ENCODE data around the gene CLEC4C. TPM values are rescaled to one million over a fixed set of nuclear protein-coding genes. Genes with fewer than 3 reads are reported as not detected.
"Not testable (repeated sequence)": the region's sequence is repeated elsewhere in the genome, so short reads cannot be mapped to it uniquely, and the experiment has no call there.

The CLEC4C gene
- polyA plus RNA-seq, 4 donors: 0.07 TPM; not detected in 3

- no peak overlapping the region for H3K4me3 ChIP-seq (ENCODE audit: low read depth in 1 of 3, low read length in 3 of 3)
- H3K27ac ChIP-seq (ENCODE audit: low read depth in 1 of 3, low read length in 2 of 3): no peak overlapping the region
- H3K36me3 ChIP-seq (ENCODE audit: control insufficient read depth in 3 of 3, insufficient read depth in 2 of 3, low read depth in 1 of 3, low read length in 3 of 3): no peaks in the 10 kb centered on the region
- H3K4me1 ChIP-seq (ENCODE audit: control insufficient read depth in 3 of 3, insufficient read depth in 2 of 3, low read depth in 1 of 3, low read length in 2 of 3): no peaks in the 10 kb centered on the region
- no peaks in the 10 kb centered on the region for H3K27me3 ChIP-seq (ENCODE audit: control insufficient read depth in 3 of 3, insufficient read depth in 3 of 3, low read length in 3 of 3)
- 66 to 84% (median 77%) methylated on average over 3 of the region's 3 CpGs for WGBS, 3 donors
- FAIRE-seq: no peak
- no peaks in the 10 kb centered on the region for H3K9me3 ChIP-seq (ENCODE audit: control insufficient read depth in 2 of 2, insufficient read depth in 1 of 2, low read depth in 1 of 2, low read length in 1 of 2)
- DNase-seq: no peak
Measured at GRCh38 chr12:7781274-7781673, 34.1 kb upstream of the CLEC4C start.

DNA sequence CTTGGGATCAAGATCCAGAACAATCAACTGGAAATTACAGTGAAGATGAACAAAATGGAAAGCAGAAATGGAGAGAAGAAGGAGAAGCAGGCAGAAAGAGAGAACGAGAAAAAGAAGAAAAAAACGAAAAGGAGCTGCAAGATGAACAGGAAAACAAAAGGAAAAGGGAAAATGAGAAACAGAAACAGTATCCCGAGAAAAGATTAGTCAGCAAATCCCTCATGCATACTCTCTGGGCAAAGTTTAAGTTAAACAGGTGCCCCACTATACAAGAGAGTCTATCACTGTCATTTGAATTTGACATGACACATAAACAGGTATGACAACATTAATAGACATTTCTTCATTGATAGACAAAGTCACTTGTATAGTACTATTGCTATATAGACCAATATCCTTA is 22.8 kb upstream of the CLEC4C start:
- FAIRE-seq (no peak), DNase-seq (peak; percentile 4 to 31)
- H3K9me3 ChIP-seq (ENCODE audit: control insufficient read depth in 2 of 2, insufficient read depth in 1 of 2, low read depth in 1 of 2, low read length in 1 of 2): no peaks in the 10 kb centered on the region
- no peak overlapping the region for H3K27ac ChIP-seq (ENCODE audit: low read depth in 1 of 3, low read length in 2 of 3)
- no peaks in the 10 kb centered on the region for H3K27me3 ChIP-seq (ENCODE audit: control insufficient read depth in 3 of 3, insufficient read depth in 3 of 3, low read length in 3 of 3)
- H3K36me3 ChIP-seq (ENCODE audit: control insufficient read depth in 3 of 3, insufficient read depth in 2 of 3, low read depth in 1 of 3, low read length in 3 of 3): no peaks in the 10 kb centered on the region
- no peaks in the 10 kb centered on the region for H3K4me1 ChIP-seq (ENCODE audit: control insufficient read depth in 3 of 3, insufficient read depth in 2 of 3, low read depth in 1 of 3, low read length in 2 of 3)
- H3K4me3 ChIP-seq (ENCODE audit: low read depth in 1 of 3, low read length in 3 of 3): no peak overlapping the region
- WGBS, 3 donors: 8 to 44% (median 29%) methylated on average over 3 of the region's 3 CpGs

DNA sequence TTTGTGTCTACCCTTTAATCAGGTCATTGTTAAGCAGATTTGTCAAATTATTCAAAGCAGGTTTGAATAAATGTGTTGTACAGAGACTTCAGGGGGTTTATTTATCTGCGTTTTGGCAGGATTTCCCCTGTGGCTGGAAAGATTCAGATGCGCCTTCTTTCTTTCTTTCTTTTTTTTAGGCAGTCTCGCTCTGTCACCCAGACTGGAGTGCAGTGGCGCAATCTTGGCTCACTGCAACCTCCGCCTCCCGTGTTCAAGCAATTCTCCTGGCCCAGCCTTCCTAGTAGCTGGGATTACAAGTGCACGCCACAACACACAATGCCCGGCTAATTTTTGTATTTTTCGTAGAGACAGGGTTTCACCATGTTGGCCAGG is 11.6 kb upstream of the CLEC4C start:
- H3K4me1 ChIP-seq (ENCODE audit: control insufficient read depth in 3 of 3, insufficient read depth in 2 of 3, low read depth in 1 of 3, low read length in 2 of 3): no peaks in the 10 kb centered on the region
- WGBS, 3 donors: 72 to 87% (median 84%) methylated on average over 9 of the region's 9 CpGs
- no peak overlapping the region for H3K27ac ChIP-seq (ENCODE audit: low read depth in 1 of 3, low read length in 2 of 3)
- H3K36me3 ChIP-seq (ENCODE audit: control insufficient read depth in 3 of 3, insufficient read depth in 2 of 3, low read depth in 1 of 3, low read length in 3 of 3): no peaks in the 10 kb centered on the region
- H3K4me3 ChIP-seq (ENCODE audit: low read depth in 1 of 3, low read length in 3 of 3): no peak overlapping the region
- DNase-seq (no peak), FAIRE-seq (no peak)
- H3K27me3 ChIP-seq (ENCODE audit: control insufficient read depth in 3 of 3, insufficient read depth in 3 of 3, low read length in 3 of 3): no peaks in the 10 kb centered on the region
- no peaks in the 10 kb centered on the region for H3K9me3 ChIP-seq (ENCODE audit: control insufficient read depth in 2 of 2, insufficient read depth in 1 of 2, low read depth in 1 of 2, low read length in 1 of 2)

GRCh38 chr12:7756993-7757392 is 9.8 kb upstream of the CLEC4C start:
- no peaks in the 10 kb centered on the region for H3K27me3 ChIP-seq (ENCODE audit: control insufficient read depth in 3 of 3, insufficient read depth in 3 of 3, low read length in 3 of 3)
- H3K27ac ChIP-seq (ENCODE audit: low read depth in 1 of 3, low read length in 2 of 3): no peak overlapping the region
- no peaks in the 10 kb centered on the region for H3K4me1 ChIP-seq (ENCODE audit: control insufficient read depth in 3 of 3, insufficient read depth in 2 of 3, low read depth in 1 of 3, low read length in 2 of 3)
- DNase-seq (no peak), FAIRE-seq (no peak)
- 75 to 81% (median 80%) methylated on average over 2 of the region's 2 CpGs for WGBS, 3 donors
- no peak overlapping the region for H3K4me3 ChIP-seq (ENCODE audit: low read depth in 1 of 3, low read length in 3 of 3)
- no peaks in the 10 kb centered on the region for H3K9me3 ChIP-seq (ENCODE audit: control insufficient read depth in 2 of 2, insufficient read depth in 1 of 2, low read depth in 1 of 2, low read length in 1 of 2)
- no peaks in the 10 kb centered on the region for H3K36me3 ChIP-seq (ENCODE audit: control insufficient read depth in 3 of 3, insufficient read depth in 2 of 3, low read depth in 1 of 3, low read length in 3 of 3)

DNA sequence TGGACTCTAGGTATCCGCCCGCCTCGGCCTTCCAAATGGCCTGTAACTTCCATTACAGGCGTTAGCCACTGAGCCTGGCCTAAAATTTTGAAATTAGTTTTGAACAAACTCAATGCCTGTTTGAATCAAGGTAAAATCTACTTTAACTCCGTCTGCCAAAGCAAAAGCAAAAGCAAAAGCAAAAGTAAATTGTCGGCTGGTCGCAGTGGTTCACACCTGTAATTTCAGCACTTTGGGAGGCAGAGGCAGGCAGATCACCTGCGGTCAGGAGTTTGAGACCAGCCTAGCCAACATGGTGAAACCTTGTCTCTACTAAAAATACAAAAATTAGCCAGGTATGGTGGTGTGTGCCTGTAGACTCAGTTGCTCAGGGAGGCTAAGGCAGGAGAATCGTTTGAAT is 8.5 kb upstream of the CLEC4C start:
- DNase-seq: peak in 1 of 2 donors; percentile 36
- H3K9me3 ChIP-seq (ENCODE audit: control insufficient read depth in 2 of 2, insufficient read depth in 1 of 2, low read depth in 1 of 2, low read length in 1 of 2); H3K27me3 ChIP-seq (ENCODE audit: control insufficient read depth in 3 of 3, insufficient read depth in 3 of 3, low read length in 3 of 3); FAIRE-seq; H3K27ac ChIP-seq (ENCODE audit: low read depth in 1 of 3, low read length in 2 of 3); H3K4me1 ChIP-seq (ENCODE audit: control insufficient read depth in 3 of 3, insufficient read depth in 2 of 3, low read depth in 1 of 3, low read length in 2 of 3); H3K36me3 ChIP-seq (ENCODE audit: control insufficient read depth in 3 of 3, insufficient read depth in 2 of 3, low read depth in 1 of 3, low read length in 3 of 3); H3K4me3 ChIP-seq (ENCODE audit: low read depth in 1 of 3, low read length in 3 of 3): not testable (repeated sequence)
- 50 to 71% (median 50%) methylated on average over 9 of the region's 9 CpGs for whole genome bisulfite sequencing, 3 donors

DNA sequence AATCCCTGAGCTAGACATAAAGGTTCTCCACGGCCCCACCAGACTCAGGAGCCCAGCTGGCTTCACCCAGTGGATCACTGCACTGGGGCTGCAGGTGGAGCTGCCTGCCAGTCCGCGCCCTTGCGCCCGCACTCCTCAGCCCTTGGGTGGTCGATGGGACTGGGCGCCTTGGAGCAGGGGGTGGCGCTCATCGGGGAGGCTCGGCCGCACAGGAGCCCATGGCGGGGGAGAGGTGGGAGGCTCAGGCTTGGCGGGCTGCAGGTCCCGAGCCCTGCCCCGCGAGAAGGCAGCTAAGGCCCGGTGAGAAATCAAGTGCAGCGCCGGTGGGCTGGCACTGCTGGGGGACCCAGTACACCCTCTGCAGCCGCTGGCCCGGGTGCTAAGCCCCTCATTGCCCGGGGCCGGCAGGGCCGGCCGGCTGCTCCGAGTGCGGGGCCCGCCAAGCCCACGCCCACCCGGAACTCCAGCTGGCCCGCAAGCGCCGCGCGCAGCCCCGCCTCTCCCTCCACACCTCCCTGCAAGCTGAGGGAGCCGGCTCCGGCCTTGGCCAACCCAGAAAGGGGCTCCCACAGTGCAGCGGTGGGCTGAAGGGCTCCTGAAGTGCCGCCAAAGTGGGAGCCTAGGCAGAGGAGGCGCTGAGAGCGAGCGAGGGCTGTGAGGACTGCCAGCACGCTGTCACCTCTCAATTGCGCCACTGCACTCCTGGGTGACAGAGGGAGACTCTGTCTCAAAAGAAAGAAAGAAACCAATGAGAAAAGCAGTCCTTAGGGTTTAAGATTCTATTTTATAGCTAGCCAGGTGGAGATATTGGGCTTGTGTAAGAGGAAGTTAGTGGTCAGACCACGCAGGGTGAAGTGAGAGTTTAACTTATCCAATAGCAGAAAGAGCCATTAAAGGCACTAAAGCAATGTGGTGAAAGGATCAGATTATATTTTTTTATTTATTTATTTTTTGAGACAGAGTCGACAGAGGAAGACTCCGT is 5.1 kb upstream of the CLEC4C start:
- DNase-seq: peak in 1 of 2 donors; percentile 3
- not testable (repeated sequence) for H3K36me3 ChIP-seq (ENCODE audit: control insufficient read depth in 3 of 3, insufficient read depth in 2 of 3, low read depth in 1 of 3, low read length in 3 of 3); H3K9me3 ChIP-seq (ENCODE audit: control insufficient read depth in 2 of 2, insufficient read depth in 1 of 2, low read depth in 1 of 2, low read length in 1 of 2); H3K4me3 ChIP-seq (ENCODE audit: low read depth in 1 of 3, low read length in 3 of 3); H3K4me1 ChIP-seq (ENCODE audit: control insufficient read depth in 3 of 3, insufficient read depth in 2 of 3, low read depth in 1 of 3, low read length in 2 of 3); FAIRE-seq; H3K27me3 ChIP-seq (ENCODE audit: control insufficient read depth in 3 of 3, insufficient read depth in 3 of 3, low read length in 3 of 3); H3K27ac ChIP-seq (ENCODE audit: low read depth in 1 of 3, low read length in 2 of 3)
- WGBS, 3 donors: 91 to 95% (median 92%) methylated on average over 26 to 39 of the region's 48 CpGs

DNA sequence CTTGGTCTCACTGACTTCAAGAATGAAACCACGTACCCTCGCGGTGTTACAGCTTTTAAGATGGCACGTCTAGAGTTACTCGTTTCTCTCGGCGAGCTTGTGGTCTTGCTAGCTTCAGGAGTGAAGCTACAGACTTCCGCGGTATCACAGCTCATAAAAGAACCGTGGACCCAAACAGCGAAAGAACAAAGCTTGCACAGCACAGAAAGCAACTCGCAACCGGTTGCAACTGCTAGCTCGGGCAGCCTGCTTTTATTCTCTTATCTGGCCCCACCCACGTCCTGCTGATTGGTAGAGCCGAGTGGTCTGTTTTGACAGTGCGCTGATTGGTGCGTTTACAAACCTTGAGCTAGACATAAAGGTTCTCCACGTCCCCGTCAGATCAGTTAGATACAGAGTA is 4.2 kb upstream of the CLEC4C start:
- no peaks in the 10 kb centered on the region for H3K4me1 ChIP-seq (ENCODE audit: control insufficient read depth in 3 of 3, insufficient read depth in 2 of 3, low read depth in 1 of 3, low read length in 2 of 3)
- no peak for FAIRE-seq
- no peak overlapping the region for H3K4me3 ChIP-seq (ENCODE audit: low read depth in 1 of 3, low read length in 3 of 3)
- H3K9me3 ChIP-seq (ENCODE audit: control insufficient read depth in 2 of 2, insufficient read depth in 1 of 2, low read depth in 1 of 2, low read length in 1 of 2): no peaks in the 10 kb centered on the region
- H3K27ac ChIP-seq (ENCODE audit: low read depth in 1 of 3, low read length in 2 of 3): no peak overlapping the region
- no peaks in the 10 kb centered on the region for H3K36me3 ChIP-seq (ENCODE audit: control insufficient read depth in 3 of 3, insufficient read depth in 2 of 3, low read depth in 1 of 3, low read length in 3 of 3)
- no peak for DNase-seq
- WGBS, 3 donors: 75 to 87% (median 83%) methylated on average over 20 of the region's 20 CpGs
- H3K27me3 ChIP-seq (ENCODE audit: control insufficient read depth in 3 of 3, insufficient read depth in 3 of 3, low read length in 3 of 3): no peaks in the 10 kb centered on the region

- no peak overlapping the region for H3K4me3 ChIP-seq (ENCODE audit: low read depth in 1 of 3, low read length in 3 of 3)
- no peaks in the 10 kb centered on the region for H3K4me1 ChIP-seq (ENCODE audit: control insufficient read depth in 3 of 3, insufficient read depth in 2 of 3, low read depth in 1 of 3, low read length in 2 of 3)
- FAIRE-seq (no peak), DNase-seq (no peak)
- H3K36me3 ChIP-seq (ENCODE audit: control insufficient read depth in 3 of 3, insufficient read depth in 2 of 3, low read depth in 1 of 3, low read length in 3 of 3): no peaks in the 10 kb centered on the region
- no peak overlapping the region for H3K27ac ChIP-seq (ENCODE audit: low read depth in 1 of 3, low read length in 2 of 3)
- H3K9me3 ChIP-seq (ENCODE audit: control insufficient read depth in 2 of 2, insufficient read depth in 1 of 2, low read depth in 1 of 2, low read length in 1 of 2): no peaks in the 10 kb centered on the region
- WGBS, 3 donors: 81 to 91% (median 91%) methylated on average over 6 of the region's 6 CpGs
- H3K27me3 ChIP-seq (ENCODE audit: control insufficient read depth in 3 of 3, insufficient read depth in 3 of 3, low read length in 3 of 3): no peaks in the 10 kb centered on the region
Measured at GRCh38 chr12:7750350-7750749, 3.2 kb upstream of the CLEC4C start.

- FAIRE-seq: no peak
Measured at GRCh38 chr12:7749442-7749841, 2.3 kb upstream of the CLEC4C start.

More at GRCh38 chr12:7749442-7749841, 2.3 kb upstream of the CLEC4C start:
- no peaks in the 10 kb centered on the region for H3K9me3 ChIP-seq (ENCODE audit: control insufficient read depth in 2 of 2, insufficient read depth in 1 of 2, low read depth in 1 of 2, low read length in 1 of 2)
- H3K4me1 ChIP-seq (ENCODE audit: control insufficient read depth in 3 of 3, insufficient read depth in 2 of 3, low read depth in 1 of 3, low read length in 2 of 3): no peaks in the 10 kb centered on the region
- 85 to 93% (median 86%) methylated on average over 8 of the region's 8 CpGs for WGBS, 3 donors
- no peak for DNase-seq
- H3K4me3 ChIP-seq (ENCODE audit: low read depth in 1 of 3, low read length in 3 of 3): no peak overlapping the region
- H3K27me3 ChIP-seq (ENCODE audit: control insufficient read depth in 3 of 3, insufficient read depth in 3 of 3, low read length in 3 of 3): no peaks in the 10 kb centered on the region
- H3K27ac ChIP-seq (ENCODE audit: low read depth in 1 of 3, low read length in 2 of 3): no peak overlapping the region
- no peaks in the 10 kb centered on the region for H3K36me3 ChIP-seq (ENCODE audit: control insufficient read depth in 3 of 3, insufficient read depth in 2 of 3, low read depth in 1 of 3, low read length in 3 of 3)

Data from small intestine (tissue), 7 donors.